Stimulated activated CD4-positive, alpha-beta T cell treated with anti-CD3 and anti-CD28 coated beads, Interleukin-1b, Interleukin-23, amount 100 ng/mL, for 1 hour (primary cell): ENCODE data around the gene PPEF2.
"Not testable (repeated sequence)": the region's sequence is repeated elsewhere in the genome, so short reads cannot be mapped to it uniquely, and the experiment has no call there.

Experiments
- DNase-seq, 2 donors: peaks; one replicate each; pipeline ENCODE4 v3.0.0-alpha.2; 2020; ENCODE audit warnings: low read depth in 2 of 2

Gene PPEF2

DNA sequence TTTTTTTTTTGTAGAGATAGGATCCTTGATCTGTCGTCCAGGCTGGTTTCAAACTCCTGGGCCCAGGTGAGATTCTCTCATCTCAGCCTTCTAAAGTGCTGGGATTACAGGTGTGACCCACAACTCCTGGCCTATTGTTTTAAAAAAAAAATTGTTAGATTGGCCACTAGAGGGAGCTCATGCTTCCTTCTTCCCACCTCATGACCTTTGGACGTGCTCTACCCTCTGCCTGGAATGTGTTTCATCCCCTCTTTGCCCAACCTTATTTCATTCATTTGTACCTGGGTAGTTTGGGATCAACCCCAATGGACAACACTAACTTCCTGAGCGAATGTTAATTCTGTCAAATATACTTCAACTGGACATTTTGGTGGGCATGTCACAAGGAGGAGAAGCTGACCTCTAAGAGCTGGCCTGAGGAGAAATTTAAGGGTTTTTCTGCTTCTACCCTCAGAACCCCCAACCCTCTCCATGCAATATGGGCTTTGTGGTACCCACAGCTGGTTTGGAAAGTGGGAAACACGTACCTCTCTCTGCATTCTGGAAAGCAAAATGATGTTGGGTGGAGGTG is 6.4 kb downstream of the PPEF2 start:
- no peak for DNase-seq

DNA sequence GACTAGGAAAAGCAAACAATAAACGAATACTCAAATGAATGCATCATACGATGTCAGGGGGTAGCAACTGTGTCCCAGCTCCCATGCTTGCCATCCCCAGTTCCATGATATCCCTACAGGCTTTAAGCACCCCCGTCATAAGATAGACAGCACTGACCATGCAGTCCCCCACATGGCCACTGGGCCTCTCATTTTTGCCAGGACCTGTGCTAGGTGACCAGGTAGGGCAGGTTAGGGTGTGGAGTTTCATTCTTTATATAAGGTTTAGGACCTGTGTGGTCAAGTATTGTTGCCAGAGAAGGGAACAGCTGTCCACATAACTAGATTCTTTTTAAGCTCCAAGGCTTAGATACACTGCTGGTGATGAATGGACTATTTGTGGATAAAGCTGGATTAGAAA is 9.7 kb downstream of the PPEF2 start:
- DNase-seq: no peak

DNA sequence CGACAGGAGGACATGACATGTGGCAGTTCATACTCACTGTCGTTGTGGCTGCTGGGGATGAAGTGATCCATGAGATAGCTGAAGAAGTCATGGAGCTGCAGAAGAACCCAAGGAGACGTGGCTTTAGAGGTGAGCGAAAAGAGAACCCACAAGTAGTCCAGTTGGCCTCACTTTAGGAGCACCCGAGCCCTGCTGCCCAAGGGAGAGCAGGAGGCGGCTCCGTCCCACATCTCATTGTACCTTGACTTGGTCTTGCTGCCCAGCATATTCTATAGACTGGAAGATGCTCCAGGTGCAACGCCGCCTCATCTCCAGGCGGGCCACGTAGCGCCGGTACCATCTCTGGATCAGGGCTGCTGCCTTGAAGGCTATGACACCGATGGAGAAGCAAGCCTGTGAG is 10.6 kb downstream of the PPEF2 start:
- no peak for DNase-seq

DNA sequence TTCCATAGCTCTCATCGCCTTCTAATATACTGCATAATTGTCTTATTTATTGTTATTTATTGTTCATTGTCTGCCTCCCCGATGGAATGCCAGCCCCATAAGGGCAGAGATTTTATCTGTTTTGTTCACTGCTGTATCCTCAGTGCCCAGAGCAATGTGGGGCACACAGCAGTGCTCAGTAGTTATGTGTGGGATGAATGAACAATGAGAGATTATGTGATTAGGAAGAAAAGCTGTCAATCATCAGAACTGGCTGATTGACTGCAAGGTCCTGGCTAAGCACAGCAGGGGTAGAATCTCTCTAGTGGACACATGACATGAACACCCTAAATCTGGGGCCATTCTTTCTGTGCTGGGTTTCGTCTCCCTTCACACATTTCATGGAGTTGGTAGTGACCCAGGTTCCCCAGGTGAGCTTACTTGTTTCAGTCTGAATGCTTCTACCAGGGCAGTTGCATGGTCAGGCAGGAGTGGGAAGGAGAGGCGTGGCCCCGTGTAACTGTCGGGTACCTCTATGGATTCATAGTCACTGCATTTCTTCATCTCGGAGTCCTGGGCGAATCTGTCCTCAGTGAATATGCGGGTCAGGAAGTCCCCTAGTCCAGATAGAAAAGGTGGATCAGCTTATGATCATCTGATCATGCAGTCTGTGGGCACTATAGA is 12.6 kb downstream of the PPEF2 start:
- no peak for DNase-seq

DNA sequence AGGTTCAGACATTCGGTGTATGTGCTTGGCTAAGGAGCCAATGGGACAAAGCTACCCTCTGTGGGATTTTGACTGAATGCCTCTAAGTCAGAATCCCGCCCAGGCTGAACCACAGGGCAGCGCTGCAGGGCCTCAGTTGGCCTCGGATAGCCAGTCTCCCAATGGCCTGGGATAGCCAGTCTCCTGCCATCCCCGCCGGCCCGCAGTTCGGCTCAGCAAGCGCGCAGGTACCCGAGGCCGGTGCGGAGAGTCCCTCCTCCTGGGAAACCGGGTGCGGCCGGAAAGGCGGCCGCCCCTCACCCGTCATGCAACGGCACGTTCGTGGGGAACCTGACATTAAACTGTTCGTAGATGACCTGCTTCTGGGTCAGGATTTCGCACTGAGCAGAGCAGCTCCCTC is 16.1 kb downstream of the PPEF2 start:
- no peak for DNase-seq

DNA sequence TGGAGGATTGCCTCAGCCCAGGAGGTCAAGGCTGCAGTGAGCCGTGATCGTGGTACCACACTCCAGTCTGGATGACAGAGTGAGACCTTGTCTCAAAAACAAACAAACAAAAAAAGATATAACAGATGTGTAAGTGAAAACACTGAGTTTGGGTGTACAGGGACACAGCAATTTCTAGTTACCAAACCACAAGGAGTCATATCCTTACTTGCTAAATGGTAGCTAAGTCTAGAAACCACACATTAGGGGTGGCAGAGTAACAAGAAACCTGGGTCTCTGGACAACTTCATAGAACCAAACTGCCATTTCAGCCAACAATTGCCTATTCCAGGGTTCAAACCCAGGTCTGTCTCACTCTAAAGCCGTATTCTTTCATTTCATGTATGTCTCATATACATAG is 20.8 kb downstream of the PPEF2 start:
- no peak for DNase-seq

DNA sequence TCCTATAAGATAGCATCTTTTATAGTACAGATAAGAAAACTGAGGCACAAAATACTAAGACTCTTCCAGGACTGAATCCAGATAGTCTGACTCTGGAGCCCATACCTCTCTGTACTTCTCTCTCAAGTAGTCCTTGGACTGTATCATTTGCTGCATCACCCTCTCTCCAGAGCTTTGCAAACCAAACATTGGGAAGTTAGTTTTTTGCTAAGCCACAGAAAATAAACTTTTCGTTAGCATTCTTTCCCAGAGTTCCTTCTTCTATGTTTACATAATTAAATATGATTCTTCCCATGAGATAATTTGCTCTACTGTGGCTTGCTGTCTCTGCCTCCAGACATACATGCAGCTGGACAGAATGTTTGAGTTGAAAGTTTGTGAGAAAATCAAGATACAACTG is 22.0 kb downstream of the PPEF2 start:
- DNase-seq: no peak

DNA sequence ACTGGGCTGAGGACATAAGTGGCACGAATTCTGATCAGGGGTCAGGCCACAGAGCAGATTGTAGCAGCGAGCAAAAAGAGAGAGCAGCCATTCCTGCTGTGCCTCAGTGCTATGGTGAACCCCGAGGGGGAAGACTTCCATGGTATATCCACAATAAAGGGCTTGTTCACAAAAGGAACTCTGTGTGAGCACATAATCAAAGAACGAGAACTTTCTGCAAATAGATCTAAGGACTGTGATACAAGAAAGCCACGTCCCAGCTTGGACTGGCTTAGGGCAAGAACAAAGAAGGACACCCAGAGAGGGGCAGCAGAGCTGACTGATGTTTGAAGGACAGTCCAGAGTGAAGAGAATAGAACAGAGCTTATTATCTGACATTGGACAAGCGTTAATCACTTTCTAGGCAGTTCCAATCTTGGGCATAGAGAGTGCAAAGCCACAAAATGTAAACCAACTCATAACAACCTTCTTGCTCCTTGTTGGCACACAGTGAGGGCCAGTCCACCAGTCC is 24.0 kb downstream of the PPEF2 start:
- DNase-seq: no peak

DNA sequence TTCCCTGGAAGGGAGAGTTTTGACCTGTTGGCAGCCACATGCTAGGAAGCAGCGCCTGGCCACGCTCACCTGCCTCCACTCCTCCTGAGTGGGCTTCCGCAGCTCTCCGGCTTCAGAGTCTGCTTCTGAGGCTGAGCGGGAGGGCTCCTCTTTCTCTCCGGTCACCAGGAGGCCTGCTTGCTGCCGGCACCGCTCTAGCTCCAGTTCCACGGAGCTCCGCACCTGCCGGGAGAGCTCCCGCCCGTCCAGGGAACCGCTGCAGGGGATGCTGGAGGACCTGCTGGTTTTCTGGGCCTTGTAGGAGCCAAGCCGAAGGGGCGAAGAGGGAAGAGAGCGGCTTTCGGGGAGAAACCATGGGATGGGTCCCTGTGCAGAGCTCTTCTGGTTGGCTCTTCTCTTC is 26.0 kb downstream of the PPEF2 start:
- DNase-seq: no peak

DNA sequence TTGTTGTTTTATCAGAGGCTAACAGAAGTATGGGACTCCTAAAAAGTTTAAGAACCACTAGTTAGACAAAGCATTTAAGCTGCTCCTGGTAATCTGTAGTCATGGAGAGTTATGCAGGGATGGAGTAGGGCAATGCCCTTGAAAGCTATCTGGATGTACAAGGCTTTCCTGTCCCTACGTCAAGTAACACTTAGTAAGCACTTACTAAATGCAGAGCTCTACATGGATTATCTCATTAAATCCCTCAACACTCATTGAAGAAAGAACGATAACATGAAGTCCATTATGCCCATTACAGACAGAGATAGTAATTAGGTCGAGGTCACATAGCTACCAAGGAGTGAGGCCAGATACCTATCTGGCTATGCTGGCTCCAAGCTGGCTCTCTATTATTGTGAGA is 33.2 kb downstream of the PPEF2 start:
- DNase-seq: no peak

DNA sequence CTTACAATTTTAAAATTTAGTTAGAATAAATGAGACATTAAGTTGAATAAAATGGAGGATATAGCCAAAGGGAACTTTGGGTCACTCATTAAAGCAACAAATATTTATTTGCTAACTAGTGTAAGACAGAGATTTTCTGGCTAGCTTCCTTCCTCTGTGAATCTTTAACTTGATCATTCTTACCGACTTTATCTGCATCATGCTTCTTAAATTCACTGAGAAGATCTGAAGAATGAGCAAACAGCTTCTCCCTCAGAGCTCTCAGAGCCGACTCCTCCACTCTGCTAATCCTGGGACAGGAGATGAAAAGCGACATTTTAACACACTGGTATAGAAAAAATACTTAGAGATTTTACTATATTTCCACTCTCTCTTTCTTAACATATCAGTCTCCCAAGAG is 35.1 kb downstream of the PPEF2 start:
- DNase-seq: no peak

DNA sequence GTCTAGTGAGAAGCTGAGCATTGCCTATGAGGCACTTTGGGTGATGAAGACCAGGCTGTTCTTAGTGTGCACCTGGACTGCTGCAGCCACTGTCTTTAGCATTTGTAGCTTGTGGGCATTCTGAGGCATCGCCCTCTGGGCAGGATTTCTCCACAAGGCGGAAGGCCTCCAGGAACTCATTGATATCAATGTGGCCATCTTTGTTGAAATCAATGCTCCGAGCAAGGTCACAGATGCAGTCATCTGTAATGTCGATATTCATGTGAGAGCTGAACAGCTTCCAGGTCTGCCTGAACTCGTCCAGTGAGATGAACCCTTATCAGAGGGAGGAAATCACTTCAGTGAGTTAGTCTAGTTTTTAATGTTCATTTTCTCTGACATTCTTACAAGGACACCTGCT is 41.6 kb downstream of the PPEF2 start:
- no peak for DNase-seq

DNA sequence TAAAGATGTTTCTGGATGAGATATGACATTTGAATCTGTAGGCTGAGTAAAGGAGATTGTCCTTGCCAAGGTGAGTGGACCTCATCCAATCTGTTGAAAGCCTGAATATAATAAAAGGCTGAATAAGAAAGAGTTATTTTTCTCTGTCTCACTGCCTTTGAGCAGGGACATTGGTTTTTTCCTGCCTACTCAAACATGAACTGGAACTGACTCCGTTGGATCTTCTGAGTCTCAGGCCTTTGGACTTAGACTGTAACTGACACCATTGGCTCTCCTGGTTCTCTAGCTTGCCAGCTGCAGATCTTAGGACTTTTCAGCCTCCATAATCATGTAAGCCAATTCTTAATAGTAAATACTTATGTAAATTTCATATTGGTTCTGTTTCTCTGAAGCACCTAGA is 43.5 kb downstream of the PPEF2 start:
- no peak for DNase-seq

DNA sequence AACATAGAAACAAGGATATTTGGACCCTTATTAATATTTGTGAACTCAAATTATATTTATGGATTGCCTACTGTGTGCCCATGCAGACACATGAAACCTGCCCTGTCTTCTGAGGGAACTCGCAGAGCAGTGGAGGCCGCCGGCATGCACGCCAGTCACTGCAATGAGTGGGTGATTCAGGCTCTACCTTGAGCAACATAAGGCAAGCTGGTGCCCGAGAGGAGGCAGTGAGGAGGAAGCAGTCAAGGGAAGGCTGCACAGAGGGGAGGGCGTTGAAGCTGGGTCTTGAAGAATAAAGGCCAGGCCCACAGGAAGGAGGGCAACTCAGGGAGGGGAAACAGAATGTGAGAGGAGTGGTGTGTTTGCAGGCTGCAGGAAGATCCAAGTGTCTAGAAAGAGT is 52.8 kb downstream of the PPEF2 start:
- no peak for DNase-seq

DNA sequence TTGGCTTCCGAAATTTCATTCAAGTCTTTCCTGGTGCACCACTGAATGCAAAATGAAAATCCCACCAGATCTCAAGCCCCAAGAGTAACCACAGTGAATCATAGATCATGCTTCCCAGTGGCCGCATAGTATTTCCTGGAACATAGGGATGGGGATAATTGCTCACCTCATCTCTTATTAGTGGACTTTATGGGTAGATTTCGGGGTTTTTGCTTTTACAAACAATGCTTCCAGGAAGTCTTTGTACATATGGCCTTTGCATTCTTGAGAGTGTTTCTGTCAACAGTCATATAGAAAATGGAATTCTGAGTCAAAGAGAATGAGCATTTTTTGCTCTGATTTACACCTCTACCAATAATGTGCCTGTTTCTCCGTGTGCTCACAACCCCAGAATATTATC is 53.4 kb downstream of the PPEF2 start:
- no peak for DNase-seq

DNA sequence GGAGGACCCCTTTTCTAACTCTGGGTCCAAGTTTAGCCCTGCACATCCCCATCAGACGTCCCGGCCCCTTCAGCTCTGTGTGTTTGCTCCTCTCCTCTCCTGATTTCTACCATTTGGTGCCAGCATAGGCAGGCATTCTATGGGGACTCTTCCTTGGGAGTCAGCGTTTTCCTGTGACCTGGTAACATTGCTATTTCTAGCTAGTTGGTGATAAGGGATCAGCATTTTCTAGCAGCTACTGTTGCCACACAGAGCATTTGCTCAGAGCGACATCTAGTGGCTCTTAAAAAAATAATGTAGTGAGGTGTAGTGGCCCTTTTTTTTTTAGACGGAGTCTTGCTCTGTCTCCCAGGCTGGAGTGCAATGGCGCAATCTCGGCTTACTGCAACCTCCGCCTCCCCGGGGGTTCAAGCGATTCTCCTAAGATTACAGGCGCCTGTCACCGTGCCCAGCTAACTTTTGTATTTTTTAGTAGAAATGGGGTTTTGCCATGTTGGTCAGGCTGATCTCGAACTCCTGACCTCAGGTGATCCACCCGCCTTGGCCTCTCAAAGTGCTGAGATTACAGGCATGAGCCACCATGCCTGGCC is 54.0 kb downstream of the PPEF2 start:
- DNase-seq: not testable (repeated sequence)

DNA sequence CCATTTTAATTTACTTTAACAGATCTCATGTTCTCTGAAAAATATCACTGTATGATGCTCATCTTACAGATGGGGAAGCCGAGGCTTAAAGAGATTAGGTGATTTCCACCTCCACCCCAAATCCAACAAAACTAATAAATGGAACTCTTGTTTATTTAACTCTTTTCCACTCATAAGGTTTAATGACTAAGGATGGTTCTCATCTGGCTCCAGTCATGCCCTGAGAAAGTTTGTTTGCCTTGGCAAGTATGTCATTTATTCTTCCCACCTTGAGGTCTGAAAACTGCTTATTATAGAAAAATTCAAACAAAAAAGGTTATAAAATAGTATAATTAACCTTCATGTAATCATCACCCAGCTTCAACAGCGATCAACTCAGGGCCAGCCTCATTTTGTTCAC is 56.3 kb downstream of the PPEF2 start:
- DNase-seq: no peak

DNA sequence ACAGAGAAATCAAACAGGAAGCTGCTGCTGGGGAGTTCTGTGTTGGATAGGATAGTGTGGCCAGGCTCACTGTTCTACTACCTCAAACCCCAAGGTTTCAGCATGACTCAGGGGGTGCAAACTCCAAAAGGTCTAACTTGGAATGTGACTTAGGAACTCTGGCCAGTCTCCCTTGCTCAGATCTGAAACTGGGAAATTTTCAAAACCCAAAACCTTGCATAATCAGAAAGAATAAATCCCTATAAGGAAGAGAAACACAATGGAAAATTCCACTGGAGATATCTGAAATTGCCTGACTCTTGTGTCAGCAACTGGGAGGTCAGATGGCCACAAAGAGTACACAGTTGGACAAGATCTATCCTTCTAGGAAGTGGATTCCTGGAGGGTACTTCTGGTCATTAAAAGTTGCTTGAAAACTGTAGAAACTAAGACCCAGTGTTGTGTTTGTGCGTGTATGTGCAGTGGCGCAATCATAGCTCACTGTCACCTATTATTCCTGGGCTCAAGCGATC is 58.0 kb downstream of the PPEF2 start:
- no peak for DNase-seq

DNA sequence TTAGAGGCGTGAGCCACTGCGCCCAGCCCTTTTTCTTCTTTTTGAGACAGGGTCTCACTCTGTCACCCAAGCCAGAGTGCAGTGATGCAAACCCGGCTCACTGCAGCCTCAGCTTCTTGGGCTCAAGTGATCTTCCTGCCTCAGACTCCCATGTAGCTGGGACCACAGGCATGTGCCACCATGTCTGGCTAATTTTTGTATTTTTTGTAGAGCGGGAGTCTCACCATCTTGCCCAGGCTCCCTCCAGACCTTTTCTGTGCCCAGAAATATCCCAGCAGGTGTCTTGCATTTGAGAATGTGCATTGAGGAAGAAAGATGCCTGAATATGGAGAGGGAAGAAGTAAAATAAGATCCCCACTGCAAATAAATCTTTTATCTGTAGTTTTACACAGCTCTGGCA is 58.7 kb downstream of the PPEF2 start:
- DNase-seq: no peak

DNA sequence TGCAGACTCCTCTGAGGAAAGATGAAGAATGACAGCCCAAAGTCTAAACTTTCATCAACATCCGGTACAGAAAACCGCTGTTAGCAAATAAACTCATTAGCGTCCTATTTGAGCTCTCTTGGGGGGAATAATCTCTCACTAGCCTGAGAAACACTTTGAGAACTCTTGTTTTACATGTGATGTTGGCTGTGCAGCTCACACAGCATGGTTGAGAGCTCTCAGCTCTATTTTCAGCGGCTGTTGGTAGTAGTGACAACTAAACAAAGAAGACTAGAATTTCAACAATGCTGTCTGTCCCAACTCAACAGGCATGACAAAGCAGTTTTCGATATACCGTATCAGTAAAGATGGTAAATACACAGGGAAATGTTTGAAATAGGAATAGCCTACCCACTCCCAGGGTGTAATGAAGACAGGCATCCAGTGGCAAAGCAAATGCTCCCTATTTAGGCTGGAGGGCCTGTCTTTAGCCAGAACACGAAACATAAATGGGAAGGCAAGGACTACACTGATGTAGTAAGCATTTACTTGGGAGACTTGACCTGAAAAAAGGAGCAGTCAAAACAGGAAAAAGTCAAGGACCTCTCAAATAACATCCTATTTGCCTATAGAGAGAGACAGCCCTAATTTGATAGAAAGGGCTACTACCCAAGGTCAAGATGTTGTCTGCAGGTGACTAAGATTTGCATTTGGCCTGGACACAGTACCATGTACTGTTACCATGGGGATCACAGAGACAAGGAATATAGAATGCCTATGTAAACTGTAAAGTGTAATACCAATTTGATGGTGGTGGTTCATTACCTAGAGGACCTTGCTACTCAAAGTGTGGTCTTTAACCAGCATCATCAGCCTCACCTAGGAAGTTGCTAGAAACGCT is 60.4 kb downstream of the PPEF2 start:
- DNase-seq: no peak

DNA sequence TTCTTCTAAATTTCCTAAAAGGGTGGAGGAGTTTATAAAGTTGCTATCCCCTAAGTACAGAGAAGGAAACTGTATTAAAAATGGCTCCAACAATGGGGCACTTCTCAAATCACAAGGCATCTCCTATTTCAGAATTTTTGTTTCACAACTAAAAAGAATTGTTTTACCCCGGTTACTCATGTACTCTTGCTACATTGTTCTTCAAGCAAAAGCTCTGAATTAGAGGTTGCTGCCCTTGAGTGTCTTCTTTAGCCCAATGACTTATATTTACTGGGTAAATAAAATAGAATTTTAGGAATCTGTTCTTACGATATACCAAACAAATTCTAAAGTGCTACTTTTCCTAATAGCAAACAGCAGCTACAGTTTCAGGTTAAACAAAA is 67.5 kb downstream of the PPEF2 start:
- DNase-seq: no peak

DNA sequence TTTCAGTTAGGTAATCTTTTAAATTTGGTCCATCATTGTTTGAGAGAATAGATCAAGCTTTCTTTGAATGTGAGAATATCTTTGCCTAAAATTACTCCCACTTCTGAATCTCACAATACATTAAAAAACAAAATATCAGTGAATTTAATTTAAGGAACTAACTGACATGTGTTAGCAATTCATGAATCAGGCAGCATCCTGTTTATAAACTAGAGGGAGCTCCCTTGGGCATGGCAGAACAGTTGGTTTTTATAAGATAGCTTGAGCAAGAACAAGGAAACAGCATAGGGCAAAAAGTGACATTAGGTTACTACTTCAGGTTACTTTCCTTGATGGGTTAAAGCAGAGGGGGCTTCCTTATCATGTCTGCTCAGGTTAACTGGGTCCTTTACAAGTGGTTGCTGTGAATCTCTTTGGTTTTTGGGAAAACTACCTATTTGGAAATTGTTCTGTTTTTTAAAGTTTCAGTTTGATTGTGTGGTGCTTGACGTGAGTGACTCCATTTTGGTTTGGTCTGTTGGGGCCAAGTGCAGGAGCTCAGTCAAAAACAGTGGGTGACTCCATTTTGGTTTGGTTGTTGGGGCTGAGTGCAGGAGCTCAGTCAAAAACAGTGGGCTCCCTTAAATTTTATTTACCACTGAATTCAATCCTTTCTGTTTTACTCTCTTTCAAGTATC is 68.0 kb downstream of the PPEF2 start:
- DNase-seq: no peak
